Hepatocyte (in vitro differentiated cells): ENCODE measurements around the gene HYCC1.

Experiments
- EZH2 ChIP-seq: fragments of 200-600 bp; sonication (generic); IDR thresholded peaks from 2 replicates; pipeline ENCODE4 v1.6.1; 2016; ENCODE audit warnings: antibody characterized with exemption, mild to moderate bottlenecking, borderline replicate concordance
- EZH2phosphoT487 ChIP-seq: fragments of 200-600 bp; sonication (generic); IDR thresholded peaks from one replicate; pipeline ENCODE4 v1.6.1; 2018; ENCODE audit warnings: antibody characterized with exemption, mild to moderate bottlenecking, low read depth, moderate library complexity; ENCODE audit not compliant: unreplicated experiment, severe bottlenecking
- TF ChIP-seq, protein P1 (sequence below): fragments of 200-600 bp; sonication (generic); IDR thresholded peaks from 2 replicates; pipeline ENCODE4 v1.5.1; 2016; ENCODE audit warnings: antibody characterized with exemption, mild to moderate bottlenecking; ENCODE audit not compliant: poor library complexity

DNA sequence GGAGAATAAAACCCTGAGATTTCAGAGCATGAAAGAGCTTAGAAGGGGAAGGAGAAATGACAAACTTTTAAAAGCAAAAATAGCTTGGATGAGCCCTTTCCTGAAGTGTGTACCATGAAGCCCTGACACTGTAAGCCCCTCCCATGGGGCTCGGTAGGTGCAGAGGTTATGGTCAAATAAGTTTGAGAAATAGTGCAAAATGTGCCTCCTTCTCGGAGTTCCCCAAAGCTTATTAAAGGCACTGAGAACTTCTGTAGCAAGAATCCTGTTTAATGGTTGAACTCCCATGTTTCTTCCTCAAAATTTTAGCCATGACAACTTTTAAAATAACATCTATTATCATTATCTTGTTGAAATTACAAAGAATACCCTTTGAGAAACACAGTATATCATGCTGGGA lies 10.5 kb upstream of the HYCC1 start:
- TF ChIP-seq EZH2phosphoT487 (no peak), EZH2 (no peak)
- TF ChIP-seq, protein P1, sequence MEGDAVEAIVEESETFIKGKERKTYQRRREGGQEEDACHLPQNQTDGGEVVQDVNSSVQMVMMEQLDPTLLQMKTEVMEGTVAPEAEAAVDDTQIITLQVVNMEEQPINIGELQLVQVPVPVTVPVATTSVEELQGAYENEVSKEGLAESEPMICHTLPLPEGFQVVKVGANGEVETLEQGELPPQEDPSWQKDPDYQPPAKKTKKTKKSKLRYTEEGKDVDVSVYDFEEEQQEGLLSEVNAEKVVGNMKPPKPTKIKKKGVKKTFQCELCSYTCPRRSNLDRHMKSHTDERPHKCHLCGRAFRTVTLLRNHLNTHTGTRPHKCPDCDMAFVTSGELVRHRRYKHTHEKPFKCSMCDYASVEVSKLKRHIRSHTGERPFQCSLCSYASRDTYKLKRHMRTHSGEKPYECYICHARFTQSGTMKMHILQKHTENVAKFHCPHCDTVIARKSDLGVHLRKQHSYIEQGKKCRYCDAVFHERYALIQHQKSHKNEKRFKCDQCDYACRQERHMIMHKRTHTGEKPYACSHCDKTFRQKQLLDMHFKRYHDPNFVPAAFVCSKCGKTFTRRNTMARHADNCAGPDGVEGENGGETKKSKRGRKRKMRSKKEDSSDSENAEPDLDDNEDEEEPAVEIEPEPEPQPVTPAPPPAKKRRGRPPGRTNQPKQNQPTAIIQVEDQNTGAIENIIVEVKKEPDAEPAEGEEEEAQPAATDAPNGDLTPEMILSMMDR, result no peak
